Glutamatergic neuron (in vitro differentiated cells): ENCODE results near the gene ASTN2. TPM values are rescaled to one million over a fixed set of nuclear protein-coding genes. Genes with fewer than 3 reads are reported as not detected.

Experiments used
- DNase-seq: peaks from one replicate; pipeline ENCODE4 v3.0.0; 2022
- H3K27ac Mint-ChIP-seq: one replicate; pipeline ENCODE4 v1.8.0; 2020; ENCODE audit warnings: mild to moderate bottlenecking, mixed read lengths, inconsistent platforms; ENCODE audit not compliant: unreplicated experiment
- H3K27me3 Mint-ChIP-seq: one replicate; pipeline ENCODE4 v1.8.0; 2020; ENCODE audit warnings: mild to moderate bottlenecking, moderate library complexity, mixed read lengths, inconsistent platforms; ENCODE audit not compliant: unreplicated experiment
- H3K36me3 Mint-ChIP-seq: one replicate; pipeline ENCODE4 v1.8.0; 2020; ENCODE audit warnings: mild to moderate bottlenecking, mixed read lengths, inconsistent platforms; ENCODE audit not compliant: unreplicated experiment
- H3K4me1 Mint-ChIP-seq: one replicate; pipeline ENCODE4 v1.8.0; 2020; ENCODE audit warnings: mild to moderate bottlenecking, low read depth, mixed read lengths, inconsistent platforms; ENCODE audit not compliant: unreplicated experiment
- H3K4me3 Mint-ChIP-seq: one replicate; pipeline ENCODE4 v1.8.0; 2020; ENCODE audit warnings: mild to moderate bottlenecking, mixed read lengths, inconsistent platforms; ENCODE audit not compliant: unreplicated experiment
- H3K9me3 Mint-ChIP-seq: one replicate; pipeline ENCODE4 v1.8.0; 2020; ENCODE audit warnings: mild to moderate bottlenecking, moderate library complexity, mixed read lengths, inconsistent platforms; ENCODE audit not compliant: unreplicated experiment
- CTCF ChIP-seq: fragments of 200-600 bp; sonication (generic); IDR thresholded peaks from one replicate; pipeline ENCODE4 v1.5.0; 2021; ENCODE audit not compliant: partially characterized antibody, unreplicated experiment
- total RNA-seq: library from RNA; stranded (reverse); fragmentation: NEBNext Ultra II Directional; extraction: Animal tissue kit (Norgen Biotek cat#: 25700); gene quantifications from one replicate; pipeline ENCODE4 v1.2.1, GENCODE V29; 2021; ENCODE audit not compliant: unreplicated experiment

The ASTN2 gene
- total RNA-seq, 1 donor from 2014 or later, result 134 TPM

- H3K27me3 Mint-ChIP-seq, result peaks cover 2% of the 10 kb centered on the region
- no peak for TF ChIP-seq CTCF
- H3K4me3 Mint-ChIP-seq, result no peak overlapping the region
- peaks cover 5% of the 10 kb centered on the region for H3K4me1 Mint-ChIP-seq
- DNase-seq, result no peak
- no peaks in the 10 kb centered on the region for H3K36me3 Mint-ChIP-seq
- no peak overlapping the region for H3K27ac Mint-ChIP-seq
- H3K9me3 Mint-ChIP-seq, result peaks cover 4% of the 10 kb centered on the region
Measured at GRCh38 chr9:116913536-116913935, 501.3 kb downstream of the ASTN2 start.

GRCh38 chr9:116910201-116910600 lies 504.7 kb downstream of the ASTN2 start:
- no peak for TF ChIP-seq CTCF
- Mint-ChIP-seq H3K36me3 (no peaks in the 10 kb centered on the region), H3K4me1 (peaks cover 10% of the 10 kb centered on the region), H3K27me3 (no peaks in the 10 kb centered on the region), H3K4me3 (no peak overlapping the region), H3K27ac (no peak overlapping the region), H3K9me3 (peaks cover 4% of the 10 kb centered on the region)
- DNase-seq, result no peak

GRCh38 chr9:116907989-116908388 lies 506.9 kb downstream of the ASTN2 start:
- H3K27me3 Mint-ChIP-seq, result no peaks in the 10 kb centered on the region
- H3K9me3 Mint-ChIP-seq, result peaks cover 2% of the 10 kb centered on the region
- TF ChIP-seq CTCF, result no peak
- no peak for DNase-seq
- H3K4me3 Mint-ChIP-seq, result no peak overlapping the region
- no peaks in the 10 kb centered on the region for H3K36me3 Mint-ChIP-seq
- H3K27ac Mint-ChIP-seq, result no peak overlapping the region
- H3K4me1 Mint-ChIP-seq, result peaks cover 4% of the 10 kb centered on the region

- TF ChIP-seq CTCF, result no peak
- Mint-ChIP-seq H3K4me1 (peaks cover 4% of the 10 kb centered on the region), H3K36me3 (no peaks in the 10 kb centered on the region), H3K4me3 (no peak overlapping the region), H3K9me3 (peaks cover 1% of the 10 kb centered on the region), H3K27me3 (no peaks in the 10 kb centered on the region), H3K27ac (no peak overlapping the region)
- no peak for DNase-seq
Measured at GRCh38 chr9:116905171-116905588, 509.7 kb downstream of the ASTN2 start.

GRCh38 chr9:116904165-116904564 lies 510.7 kb downstream of the ASTN2 start:
- Mint-ChIP-seq H3K36me3 (no peaks in the 10 kb centered on the region), H3K4me3 (no peak overlapping the region), H3K27ac (no peak overlapping the region), H3K9me3 (peaks cover 1% of the 10 kb centered on the region), H3K27me3 (peaks cover 4% of the 10 kb centered on the region), H3K4me1 (peaks cover 4% of the 10 kb centered on the region)
- DNase-seq, result peak; percentile 19
- no peak for TF ChIP-seq CTCF
